Small intestine (tissue), 7 donors: Measurements from ENCODE around the gene DCTPP1. TPM values are rescaled to one million over a fixed set of nuclear protein-coding genes. Genes with fewer than 3 reads are reported as not detected.

ENCODE experiments used
- DNase-seq, 2 donors: peaks; one replicate each; pipeline versions ENCODE4 v3.0.0 to v3.0.0-alpha.2; 2013
- FAIRE-seq: peaks from 2 replicates; lab custom pipeline; 2012; peaks lifted over from hg19 to GRCh38; lab: Jason Lieb, UNC
- H3K27ac ChIP-seq, 3 donors: one replicate each; pipeline ENCODE4 v1.5.1; 2013; ENCODE audit warnings: low read length in 2 of 3, mild to moderate bottlenecking in 2 of 3, control low read depth in 1 of 3, inconsistent platforms in 1 of 3, low read depth in 1 of 3, moderate library complexity in 1 of 3
- H3K27me3 ChIP-seq, 3 donors: one replicate each; pipeline ENCODE4 v1.6.1; 2013; ENCODE audit warnings: low read length in 3 of 3, inconsistent platforms in 1 of 3; ENCODE audit not compliant: control insufficient read depth in 3 of 3, insufficient read depth in 3 of 3
- H3K36me3 ChIP-seq, 3 donors: one replicate each; pipeline ENCODE4 v1.6.1; 2013; ENCODE audit warnings: low read length in 3 of 3, inconsistent platforms in 1 of 3, low read depth in 1 of 3, mild to moderate bottlenecking in 1 of 3, moderate library complexity in 1 of 3; ENCODE audit not compliant: control insufficient read depth in 3 of 3, insufficient read depth in 2 of 3
- H3K4me1 ChIP-seq, 3 donors: one replicate each; pipeline ENCODE4 v1.6.1; 2013; ENCODE audit warnings: low read length in 2 of 3, inconsistent platforms in 1 of 3, low read depth in 1 of 3, mild to moderate bottlenecking in 1 of 3, moderate library complexity in 1 of 3; ENCODE audit not compliant: control insufficient read depth in 3 of 3, insufficient read depth in 2 of 3
- H3K4me3 ChIP-seq, 3 donors: one replicate each; pipeline ENCODE4 v1.5.1; 2013; ENCODE audit warnings: low read length in 3 of 3, control low read depth in 1 of 3, inconsistent platforms in 1 of 3, low read depth in 1 of 3, mild to moderate bottlenecking in 1 of 3, moderate library complexity in 1 of 3
- H3K9me3 ChIP-seq, 2 donors: one replicate each; pipeline ENCODE4 v1.6.1; 2013; ENCODE audit warnings: low read depth in 1 of 2, low read length in 1 of 2; ENCODE audit not compliant: control insufficient read depth in 2 of 2, insufficient read depth in 1 of 2
- WGBS, 3 donors: extraction: QIAGEN DNeasy Blood & Tissue Kit; methylation state at CpG; one replicate each; pipeline ENCODE4 v1.1.7; 2013; 5-methylcytosine and 5-hydroxymethylcytosine counted together
- polyA plus RNA-seq, 4 donors: library from polyadenylated mRNA; stranded (reverse) in 3 of 4; unstranded in 1 of 4; fragments of 200-250 nt in 3 of 4; fragments of 120-200 nt in 1 of 4; gene quantifications; one replicate each; pipeline versions ENCODE4 v1.2.1 to v1.2.3, GENCODE V29; 2013
- donor health status: healthy with polysubstance abuse.
- donor health status: control.
- donor health status: control.
- donor health status: Bipolar disorder and iron deficiency.
- donor health status: healthy.

The DCTPP1 gene
- polyA plus RNA-seq, 4 donors = 42.4 to 116 (median 58.9) TPM

DNA sequence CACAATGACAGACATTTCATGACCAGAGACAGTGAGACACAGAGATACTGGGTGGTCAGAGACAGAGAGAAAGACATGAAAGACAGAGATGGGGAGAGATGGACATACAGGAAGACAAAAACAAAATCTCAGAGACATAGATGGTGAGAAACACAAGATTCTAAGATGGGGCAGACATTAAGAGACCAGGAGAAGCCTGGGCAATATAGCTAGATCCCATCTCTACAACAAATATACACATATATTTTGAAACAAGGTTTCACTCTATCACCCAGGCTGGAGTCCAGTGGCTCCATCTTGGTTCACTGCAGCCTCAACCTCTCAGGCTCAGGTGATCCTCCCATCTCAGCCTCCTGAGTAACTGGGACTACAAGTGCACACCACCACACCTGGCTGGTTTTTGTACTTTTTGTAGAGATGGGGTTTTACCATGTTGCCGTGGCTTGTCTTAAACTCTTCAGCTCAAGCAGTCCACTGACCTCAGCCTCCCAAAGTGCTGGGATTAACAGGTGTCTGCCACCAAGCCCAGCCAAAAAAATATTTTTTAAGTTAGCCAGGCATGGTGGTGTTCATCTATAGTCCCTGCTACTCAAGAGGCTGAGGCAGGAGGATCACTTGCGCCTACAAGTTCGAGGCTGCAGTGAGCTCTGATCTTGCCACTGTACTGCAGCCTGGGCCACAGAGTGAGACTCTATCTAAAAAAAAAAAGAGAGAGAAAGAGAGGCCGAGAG is 49.6 kb downstream of the DCTPP1 start:
- FAIRE-seq = no peak
- WGBS, 3 donors = 83 to 97% (median 89%) methylated on average over 4 of the region's 4 CpGs

DNA sequence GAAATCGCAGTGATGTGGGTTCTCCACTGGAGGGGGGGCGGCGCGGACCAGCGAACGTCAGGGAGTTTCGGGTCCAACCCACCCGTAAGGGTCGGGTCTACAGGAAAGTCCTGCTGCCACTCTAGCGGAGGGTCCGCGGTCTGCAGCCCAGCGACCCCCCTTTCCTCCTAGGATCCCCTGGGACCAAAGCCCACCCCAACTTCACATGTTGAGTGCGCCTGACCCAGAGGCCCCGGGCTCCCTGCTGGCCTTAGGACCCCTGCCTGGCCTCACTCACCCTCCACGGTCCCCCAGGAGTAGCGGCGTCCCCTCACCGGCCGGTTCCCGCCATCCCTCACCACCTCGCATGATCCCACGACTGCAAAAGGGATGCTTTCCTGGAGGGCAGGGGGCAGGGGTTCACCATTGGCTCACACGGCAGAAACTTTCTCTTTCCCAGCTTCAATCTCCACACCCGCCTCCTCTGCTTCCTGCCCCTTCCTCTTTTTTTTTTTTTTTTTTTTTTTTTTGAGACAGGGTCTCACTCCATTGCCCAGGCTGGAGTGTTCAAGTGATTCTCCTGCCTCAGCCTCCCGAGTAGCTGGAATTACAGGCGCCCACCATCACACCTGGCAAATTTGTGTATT is 50.6 kb downstream of the DCTPP1 start:
- Histone ChIP-seq H3K9me3 (no peaks in the 10 kb centered on the region), H3K27ac (peak overlapping the region; percentile 82 to 100 (median 96)), H3K27me3 (no peaks in the 10 kb centered on the region), H3K4me3 (peak overlapping the region; percentile 25 to 71 (median 52)), H3K36me3 (peaks cover 0 to 7% (median 0%) of the 10 kb centered on the region in 3 donors), H3K4me1 (peaks cover 2 to 20% (median 5%) of the 10 kb centered on the region in 3 donors)
- WGBS, 3 donors = 29 to 35% (median 35%) methylated on average over 27 of the region's 27 CpGs
- no peak for FAIRE-seq
- DNase-seq = no peak

More for the DNA sequence above, 49.6 kb downstream of the DCTPP1 start:
- Histone ChIP-seq H3K4me3 (no peak overlapping the region), H3K4me1 (peaks cover 2 to 20% (median 5%) of the 10 kb centered on the region in 3 donors), H3K9me3 (no peaks in the 10 kb centered on the region), H3K27me3 (no peaks in the 10 kb centered on the region), H3K27ac (peak overlapping the region in 1 of 3 donors; percentile 11), H3K36me3 (peaks cover 0 to 7% (median 0%) of the 10 kb centered on the region in 3 donors)
- no peak for DNase-seq

DNA sequence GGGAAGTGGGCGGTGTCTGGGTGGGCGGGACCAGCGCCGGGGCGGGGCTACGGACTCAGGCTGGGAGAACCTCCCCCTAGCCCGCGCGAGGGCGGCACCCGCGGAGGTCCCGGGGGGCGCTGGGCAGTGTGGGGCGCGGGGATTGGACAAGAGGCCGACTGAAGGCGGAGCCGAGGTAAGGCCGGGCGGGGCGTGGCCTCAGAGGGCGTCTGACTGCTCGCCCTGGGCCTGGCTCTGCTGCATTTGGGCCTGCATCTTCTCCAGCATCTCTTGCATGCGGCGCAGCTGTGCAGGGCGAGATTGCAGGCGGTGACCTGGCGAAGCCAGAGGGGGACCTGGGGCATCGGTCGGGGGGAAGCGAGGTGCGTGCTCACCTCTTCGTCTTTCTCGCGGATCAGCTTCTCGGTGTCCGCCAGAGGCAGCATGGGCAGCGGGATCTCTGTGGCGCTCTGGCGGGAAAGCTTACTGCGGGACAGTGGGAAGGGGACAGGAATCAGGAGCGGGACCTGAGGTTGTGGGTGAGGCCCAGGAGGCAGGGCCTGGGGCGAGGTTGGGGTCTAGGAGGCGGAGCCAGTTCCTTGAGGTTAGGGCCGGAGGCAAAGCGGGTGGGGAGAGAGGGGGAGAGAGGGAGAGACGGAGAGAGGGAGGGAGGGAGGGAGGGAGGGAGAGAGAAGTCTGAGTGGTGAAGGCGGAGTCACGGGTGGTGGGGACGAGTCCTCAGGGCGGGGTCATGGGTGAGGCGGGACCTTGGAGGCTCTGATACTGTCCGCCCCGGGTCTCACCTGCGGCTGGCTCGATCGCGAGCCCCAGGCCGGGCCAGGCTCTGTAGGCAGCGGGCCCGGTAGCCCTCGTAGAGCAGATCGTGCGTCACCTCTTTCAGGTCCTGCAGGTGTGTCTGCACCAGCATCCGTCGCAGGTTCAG is 51.3 kb downstream of the DCTPP1 start:
- H3K27me3 ChIP-seq = no peaks in the 10 kb centered on the region
- no peaks in the 10 kb centered on the region for H3K9me3 ChIP-seq
- H3K4me3 ChIP-seq = peak overlapping the region; percentile 35 to 94 (median 65)
- DNase-seq (peak; percentile 98 to 99), FAIRE-seq (no peak)
- WGBS, 3 donors = 1% methylated on average over 51 to 67 of the region's 67 CpGs
- H3K4me1 ChIP-seq = peaks cover 2 to 20% (median 5%) of the 10 kb centered on the region in 3 donors
- H3K36me3 ChIP-seq = peaks cover 0 to 7% (median 0%) of the 10 kb centered on the region in 3 donors
- H3K27ac ChIP-seq = peak overlapping the region; percentile 82 to 100 (median 100)

DNA sequence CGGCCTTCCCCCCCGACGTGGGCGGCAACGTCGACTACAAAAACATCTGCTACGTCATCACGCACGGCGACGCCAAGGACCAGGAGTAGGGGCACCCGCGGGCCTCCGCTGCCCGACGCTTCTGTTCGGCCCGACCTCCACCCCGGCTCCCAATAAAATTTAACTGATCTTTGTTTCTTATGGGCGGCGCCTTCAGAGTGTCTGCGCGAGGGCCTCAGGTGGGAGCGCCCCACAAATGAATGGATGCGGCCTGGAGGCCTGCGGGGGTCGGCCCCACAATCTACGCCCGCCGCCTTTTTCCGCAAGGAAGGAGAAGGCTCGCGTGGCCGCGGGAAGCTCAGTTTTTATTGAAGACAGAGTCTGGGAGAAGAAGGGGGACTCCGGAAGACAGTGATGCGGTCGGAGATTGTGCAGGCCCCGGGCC is 52.0 kb downstream of the DCTPP1 start:
- DNase-seq (peak; percentile 83 to 94), FAIRE-seq (no peak)
- H3K9me3 ChIP-seq = no peaks in the 10 kb centered on the region
- H3K36me3 ChIP-seq = peaks cover 0 to 7% (median 0%) of the 10 kb centered on the region in 3 donors
- H3K4me1 ChIP-seq = peaks cover 2 to 20% (median 5%) of the 10 kb centered on the region in 3 donors
- no peaks in the 10 kb centered on the region for H3K27me3 ChIP-seq
- 0 to 1% (median 0%) methylated on average over 28 to 39 of the region's 39 CpGs for WGBS, 3 donors
- H3K27ac ChIP-seq = peak overlapping the region; percentile 99 to 100 (median 100)
- H3K4me3 ChIP-seq = peak overlapping the region; percentile 35 to 94 (median 65)

DNA sequence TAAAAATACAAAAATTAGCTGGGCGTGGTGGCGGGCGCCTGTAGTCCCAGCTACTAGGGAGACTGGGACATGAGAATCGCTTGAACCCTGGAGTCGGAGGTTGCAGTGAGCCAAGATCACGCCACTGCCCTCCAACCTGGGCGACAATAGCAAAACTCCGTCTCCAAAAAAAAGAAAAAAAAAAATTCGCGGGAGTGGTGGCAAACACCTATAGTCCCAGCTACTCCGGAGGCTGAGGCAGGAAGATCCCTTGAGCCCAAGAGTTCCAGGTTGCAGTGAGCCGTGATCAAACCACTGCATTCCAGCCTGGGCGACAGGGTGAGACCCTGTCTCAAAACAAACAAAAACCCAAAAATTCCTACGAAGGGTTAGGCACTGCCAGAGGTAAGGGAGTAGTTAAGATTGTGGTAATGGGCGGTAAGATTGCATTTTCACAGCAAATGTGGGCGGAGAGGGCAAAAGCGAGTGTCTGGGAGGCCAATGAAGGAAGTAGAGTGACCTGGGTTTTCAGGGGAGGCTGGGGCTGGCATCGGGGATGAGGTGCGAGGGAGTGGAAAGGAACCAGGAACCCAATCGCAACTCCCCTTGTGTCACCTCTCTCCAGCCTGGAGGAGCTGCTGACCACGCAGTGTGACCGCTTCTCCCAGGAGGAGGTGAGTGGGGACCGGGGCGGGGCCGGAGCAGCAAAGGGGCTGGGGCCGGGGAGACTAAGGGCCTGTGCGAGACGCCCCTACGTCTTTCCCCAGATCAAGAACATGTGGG is 52.6 kb downstream of the DCTPP1 start:
- FAIRE-seq (no peak), DNase-seq (no peak)
- 29 to 38% (median 35%) methylated on average over 28 to 29 of the region's 29 CpGs for WGBS, 3 donors
- H3K27me3 ChIP-seq = no peaks in the 10 kb centered on the region
- H3K27ac ChIP-seq = peak overlapping the region; percentile 99 to 100 (median 100)
- H3K4me3 ChIP-seq = peak overlapping the region; percentile 35 to 94 (median 65)
- no peaks in the 10 kb centered on the region for H3K9me3 ChIP-seq
- peaks cover 0 to 7% (median 0%) of the 10 kb centered on the region in 3 donors for H3K36me3 ChIP-seq
- H3K4me1 ChIP-seq = peaks cover 2 to 20% (median 5%) of the 10 kb centered on the region in 3 donors

DNA sequence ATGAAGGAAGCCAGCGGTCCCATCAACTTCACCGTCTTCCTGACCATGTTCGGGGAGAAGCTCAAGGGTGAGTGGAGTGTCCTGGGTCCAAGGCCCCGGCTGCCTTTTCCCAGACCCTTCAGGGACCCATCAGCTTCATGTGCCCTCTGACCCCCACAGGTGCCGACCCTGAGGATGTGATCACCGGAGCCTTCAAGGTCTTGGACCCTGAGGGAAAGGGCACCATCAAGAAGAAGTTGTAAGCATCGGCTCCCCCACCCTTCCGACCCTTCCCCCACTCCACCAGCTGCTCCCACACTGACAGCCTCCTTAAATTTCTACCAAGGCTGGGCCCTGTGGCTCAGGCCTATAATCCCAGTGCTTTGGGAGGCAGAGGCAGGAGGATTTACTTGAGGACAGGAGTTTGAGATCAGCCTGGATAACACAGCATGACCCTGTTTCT is 53.3 kb downstream of the DCTPP1 start:
- DNase-seq = no peak
- Histone ChIP-seq H3K27me3 (no peaks in the 10 kb centered on the region), H3K36me3 (peaks cover 0 to 5% (median 0%) of the 10 kb centered on the region in 3 donors), H3K4me3 (no peak overlapping the region), H3K4me1 (peaks cover 2 to 19% (median 5%) of the 10 kb centered on the region in 3 donors), H3K27ac (peak overlapping the region in 2 of 3 donors; percentile 47 to 100), H3K9me3 (no peaks in the 10 kb centered on the region)
- FAIRE-seq = no peak
- WGBS, 3 donors = 88 to 97% (median 92%) methylated on average over 8 of the region's 8 CpGs

DNA sequence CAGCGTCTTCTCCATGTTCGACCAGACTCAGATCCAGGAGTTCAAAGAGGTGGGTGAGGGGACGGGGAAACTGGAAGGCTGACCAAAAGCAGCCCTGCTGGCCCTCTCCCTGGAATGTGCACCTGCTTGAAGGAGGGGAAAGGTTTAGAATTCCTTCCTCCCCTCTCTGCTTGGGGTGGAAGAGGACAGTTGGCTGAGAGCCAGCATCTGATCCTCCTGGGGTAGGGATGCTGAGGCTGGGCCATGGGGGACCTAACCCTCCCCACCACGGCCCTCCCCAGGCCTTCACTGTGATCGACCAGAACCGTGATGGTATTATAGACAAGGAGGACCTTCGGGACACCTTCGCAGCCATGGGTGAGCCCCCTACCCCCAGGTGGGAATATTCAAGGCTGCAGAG is 54.0 kb downstream of the DCTPP1 start:
- FAIRE-seq (no peak), DNase-seq (no peak)
- no peak overlapping the region for H3K27ac ChIP-seq
- peaks cover 2 to 21% (median 5%) of the 10 kb centered on the region in 3 donors for H3K4me1 ChIP-seq
- WGBS, 3 donors = 90 to 94% (median 92%) methylated on average over 8 of the region's 8 CpGs
- H3K9me3 ChIP-seq = no peaks in the 10 kb centered on the region
- H3K27me3 ChIP-seq = no peaks in the 10 kb centered on the region
- peaks cover 0 to 5% (median 0%) of the 10 kb centered on the region in 3 donors for H3K36me3 ChIP-seq
- no peak overlapping the region for H3K4me3 ChIP-seq
